Effector memory CD4-positive, alpha-beta T cell (primary cell): Measurements from ENCODE around the gene TNS3.

Source experiments
- DNase-seq, 3 donors: peaks; one replicate each; pipeline ENCODE4 v3.0.0-alpha.2; 2020
- H3K27ac ChIP-seq: 2 replicates; pipeline ENCODE4 v1.7.0; 2013; ENCODE audit warnings: mild to moderate bottlenecking, low read length, moderate library complexity; ENCODE audit not compliant: insufficient read depth, poor library complexity, severe bottlenecking
- H3K27me3 ChIP-seq: replicated peaks from 2 replicates; pipeline ENCODE4 v1.7.0; 2013; ENCODE audit warnings: mild to moderate bottlenecking, low read length; ENCODE audit not compliant: insufficient read depth, control insufficient read depth, poor library complexity, severe bottlenecking
- H3K36me3 ChIP-seq: 2 replicates; pipeline ENCODE4 v1.7.0; 2013; ENCODE audit warnings: mild to moderate bottlenecking, low read length, moderate library complexity; ENCODE audit not compliant: control insufficient read depth, insufficient read depth
- H3K4me1 ChIP-seq: 2 replicates; pipeline ENCODE4 v1.7.0; 2013; ENCODE audit warnings: low read length, mild to moderate bottlenecking; ENCODE audit not compliant: control insufficient read depth, insufficient read depth, poor library complexity, severe bottlenecking
- H3K4me3 ChIP-seq: 2 replicates; pipeline ENCODE4 v1.7.0; 2013; ENCODE audit warnings: low read length, low read depth, mild to moderate bottlenecking; ENCODE audit not compliant: insufficient read depth, poor library complexity, severe bottlenecking
- H3K9me3 ChIP-seq: 2 replicates; pipeline ENCODE4 v1.7.0; 2013; ENCODE audit warnings: mild to moderate bottlenecking, low read length, moderate library complexity; ENCODE audit not compliant: control insufficient read depth

TNS3 gene

GRCh38 chr7:47326808-47327207 lies 255.1 kb downstream of the TNS3 start:
- no peaks in the 10 kb centered on the region for H3K4me1 ChIP-seq
- no peaks in the 10 kb centered on the region for H3K36me3 ChIP-seq
- no peak overlapping the region for H3K4me3 ChIP-seq
- H3K27me3 ChIP-seq: no peaks in the 10 kb centered on the region
- H3K9me3 ChIP-seq: no peaks in the 10 kb centered on the region
- DNase-seq: no peak
- H3K27ac ChIP-seq: no peak overlapping the region

DNA sequence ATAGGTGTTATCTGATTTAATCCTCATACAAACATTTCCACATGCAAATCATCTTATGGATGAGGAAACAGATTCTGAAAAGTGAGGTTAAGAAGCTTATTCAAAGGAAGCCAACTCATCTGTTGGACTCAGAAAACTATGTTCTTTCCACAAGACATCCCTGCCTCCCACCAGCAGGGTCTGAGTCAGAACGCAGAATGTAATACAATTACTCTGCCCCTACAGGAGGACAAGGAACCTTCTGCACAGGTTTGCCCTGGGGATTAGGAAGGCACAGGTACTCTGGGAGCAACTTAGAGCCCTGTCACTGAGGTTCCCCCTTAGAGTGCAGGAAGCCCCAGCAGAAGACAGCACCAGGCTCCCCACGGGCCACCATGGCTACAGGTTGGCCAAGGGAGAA lies 255.7 kb downstream of the TNS3 start:
- H3K4me3 ChIP-seq: no peak overlapping the region
- H3K36me3 ChIP-seq: no peaks in the 10 kb centered on the region
- DNase-seq: no peak
- H3K27me3 ChIP-seq: no peaks in the 10 kb centered on the region
- H3K9me3 ChIP-seq: no peaks in the 10 kb centered on the region
- no peak overlapping the region for H3K27ac ChIP-seq
- H3K4me1 ChIP-seq: no peaks in the 10 kb centered on the region

DNA sequence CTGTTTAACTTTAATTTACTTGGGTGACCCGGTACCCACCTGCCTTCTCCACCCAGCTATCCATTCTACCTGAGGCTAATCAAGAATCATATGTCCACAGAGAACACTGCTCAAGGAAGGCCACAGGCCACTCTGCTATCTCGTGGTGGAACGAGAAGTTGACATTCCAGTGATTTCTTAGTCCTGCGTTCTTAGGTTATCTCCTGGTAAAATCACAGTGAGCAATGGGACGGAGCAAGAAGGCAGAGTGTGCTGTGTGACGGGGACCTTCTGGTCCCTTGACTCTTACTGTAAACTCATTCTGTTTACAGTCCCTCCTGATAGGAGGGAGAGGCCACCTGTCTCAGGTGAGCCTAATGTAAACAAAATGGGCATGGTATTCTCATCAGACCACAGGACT lies 256.6 kb downstream of the TNS3 start:
- no peaks in the 10 kb centered on the region for H3K36me3 ChIP-seq
- no peaks in the 10 kb centered on the region for H3K4me1 ChIP-seq

GRCh38 chr7:47323904-47324303 lies 258.0 kb downstream of the TNS3 start:
- Histone ChIP-seq H3K36me3 (no peaks in the 10 kb centered on the region), H3K4me1 (no peaks in the 10 kb centered on the region)
- DNase-seq: no peak

More for the DNA sequence above, 256.6 kb downstream of the TNS3 start:
- H3K27ac ChIP-seq: no peak overlapping the region
- no peaks in the 10 kb centered on the region for H3K9me3 ChIP-seq
- no peak overlapping the region for H3K4me3 ChIP-seq
- DNase-seq: no peak
- no peaks in the 10 kb centered on the region for H3K27me3 ChIP-seq

GRCh38 chr7:47322731-47323130 lies 259.2 kb downstream of the TNS3 start:
- Histone ChIP-seq H3K4me1 (no peaks in the 10 kb centered on the region), H3K9me3 (no peaks in the 10 kb centered on the region), H3K27ac (no peak overlapping the region), H3K36me3 (no peaks in the 10 kb centered on the region), H3K27me3 (no peaks in the 10 kb centered on the region), H3K4me3 (no peak overlapping the region)
- DNase-seq: no peak

More at GRCh38 chr7:47323904-47324303, 258.0 kb downstream of the TNS3 start:
- Histone ChIP-seq H3K27me3 (no peaks in the 10 kb centered on the region), H3K9me3 (no peaks in the 10 kb centered on the region), H3K4me3 (no peak overlapping the region), H3K27ac (no peak overlapping the region)

DNA sequence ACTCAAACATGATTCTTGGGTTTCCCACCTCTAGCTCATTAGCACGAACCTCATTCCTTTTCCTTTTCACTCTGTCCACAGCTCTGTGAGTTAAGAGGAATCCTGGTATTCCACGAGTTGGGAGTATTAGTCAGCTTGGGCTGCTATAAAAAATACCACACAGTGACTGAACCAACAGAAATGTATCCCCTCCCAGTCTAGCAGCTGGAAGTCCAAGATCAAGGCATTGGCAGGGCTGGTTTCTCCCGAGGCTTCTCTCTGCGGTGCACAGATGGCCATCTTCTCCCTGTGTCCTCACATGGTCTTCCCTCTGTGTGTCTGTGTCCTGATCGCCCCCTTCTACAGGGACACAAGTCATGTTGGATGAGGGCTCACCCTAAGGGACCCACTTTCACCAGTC lies 261.6 kb downstream of the TNS3 start:
- Histone ChIP-seq H3K36me3 (no peaks in the 10 kb centered on the region), H3K4me1 (no peaks in the 10 kb centered on the region), H3K27me3 (no peaks in the 10 kb centered on the region), H3K27ac (no peak overlapping the region), H3K9me3 (no peaks in the 10 kb centered on the region), H3K4me3 (no peak overlapping the region)
- DNase-seq: no peak

DNA sequence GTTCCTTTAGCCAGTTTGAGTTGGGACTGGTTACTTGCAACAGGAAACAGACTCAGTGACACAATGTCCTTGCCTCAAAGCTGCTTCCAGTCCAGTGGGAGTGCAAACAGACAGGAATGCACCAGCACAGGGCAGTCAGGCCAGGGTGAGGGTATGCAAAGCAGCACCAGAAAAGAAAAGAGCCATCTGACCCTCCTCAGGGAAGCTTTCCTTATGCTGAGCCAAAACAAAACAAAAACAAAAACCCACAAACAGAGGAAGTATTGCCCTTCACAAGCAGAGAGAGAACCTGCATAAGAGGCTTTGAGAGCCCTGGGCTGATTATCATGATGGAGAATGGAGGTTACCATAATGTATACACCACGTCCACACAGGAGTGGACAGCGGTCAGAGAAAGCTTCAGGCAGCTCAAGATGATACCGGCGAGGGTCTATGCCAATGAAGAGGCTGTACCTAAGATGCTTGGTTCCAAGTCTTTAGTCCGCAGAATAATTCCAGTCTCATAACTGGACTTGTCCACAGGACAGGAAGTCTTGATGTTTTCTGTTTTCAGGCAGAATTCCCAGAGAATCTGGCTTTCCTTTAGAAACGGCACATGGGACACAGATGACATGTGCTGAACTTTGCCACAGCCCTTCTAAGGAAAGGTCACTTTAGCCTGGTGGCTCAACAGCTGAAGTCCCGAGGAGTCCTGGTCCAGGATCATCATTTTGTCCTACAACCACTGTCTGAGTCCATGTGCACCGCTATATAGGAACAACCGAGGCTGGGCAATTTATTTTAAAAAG lies 263.3 kb downstream of the TNS3 start:
- Histone ChIP-seq H3K9me3 (no peaks in the 10 kb centered on the region), H3K4me1 (no peaks in the 10 kb centered on the region), H3K27ac (no peak overlapping the region), H3K36me3 (no peaks in the 10 kb centered on the region), H3K27me3 (no peaks in the 10 kb centered on the region), H3K4me3 (no peak overlapping the region)
- no peak for DNase-seq

GRCh38 chr7:47317487-47317886 lies 264.4 kb downstream of the TNS3 start:
- no peak for DNase-seq
- Histone ChIP-seq H3K9me3 (no peaks in the 10 kb centered on the region), H3K27me3 (no peaks in the 10 kb centered on the region), H3K4me1 (no peaks in the 10 kb centered on the region), H3K27ac (no peak overlapping the region), H3K36me3 (no peaks in the 10 kb centered on the region), H3K4me3 (no peak overlapping the region)

- no peaks in the 10 kb centered on the region for H3K36me3 ChIP-seq
- no peak overlapping the region for H3K4me3 ChIP-seq
- no peaks in the 10 kb centered on the region for H3K4me1 ChIP-seq
- DNase-seq: no peak
- no peaks in the 10 kb centered on the region for H3K27me3 ChIP-seq
- H3K27ac ChIP-seq: no peak overlapping the region
- H3K9me3 ChIP-seq: no peaks in the 10 kb centered on the region
Measured at GRCh38 chr7:47314728-47315607, 266.9 kb downstream of the TNS3 start.

DNA sequence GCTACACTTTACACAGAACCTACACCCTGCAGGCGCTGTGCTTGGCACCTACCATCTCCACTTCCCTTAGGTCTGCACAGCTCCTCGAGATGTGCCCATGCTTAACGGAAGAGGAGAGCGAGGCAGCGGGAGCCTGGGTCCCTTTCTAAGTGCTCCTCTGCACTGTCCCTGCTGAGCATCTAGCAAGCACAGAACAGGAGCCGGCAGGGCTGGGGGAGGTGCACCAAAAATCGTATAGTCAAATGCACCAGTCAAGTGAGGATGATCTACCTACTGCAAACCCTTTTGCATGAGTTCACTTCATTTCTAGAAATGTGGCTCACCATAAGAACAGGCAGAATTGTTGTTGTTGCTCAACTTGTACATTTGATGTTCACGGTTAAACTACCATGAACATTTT lies 267.7 kb downstream of the TNS3 start:
- H3K27me3 ChIP-seq: no peaks in the 10 kb centered on the region
- H3K4me1 ChIP-seq: no peaks in the 10 kb centered on the region
- H3K4me3 ChIP-seq: no peak overlapping the region
- DNase-seq: no peak
- no peaks in the 10 kb centered on the region for H3K9me3 ChIP-seq
- H3K36me3 ChIP-seq: no peaks in the 10 kb centered on the region
- no peak overlapping the region for H3K27ac ChIP-seq
